ENCODE results near the gene EHMT1.
"Not testable (repeated sequence)": the region's sequence is repeated elsewhere in the genome, so short reads cannot be mapped to it uniquely, and the experiment has no call there.

Gene EHMT1

GRCh38 chr9:137733429-137733828 lies 114.6 kb downstream of the EHMT1 start:
- no peak overlapping the region for H3K4me3 ChIP-seq (ENCODE audit: low read length)
- no peaks in the 10 kb centered on the region for H3K27me3 ChIP-seq (ENCODE audit: insufficient read depth, low read length)
- no peaks in the 10 kb centered on the region for H3K4me1 ChIP-seq (ENCODE audit: insufficient read depth, low read length)
- no peak overlapping the region for H2AFZ ChIP-seq (ENCODE audit: low read depth, low read length)
- H3K9me3 ChIP-seq (ENCODE audit: low read length), result peaks cover 64% of the 10 kb centered on the region
- peaks cover 77% of the 10 kb centered on the region for H3K36me3 ChIP-seq (ENCODE audit: insufficient read depth, low read length)

- Histone ChIP-seq H3K4me3 (ENCODE audit: low read length) (no peak overlapping the region), H3K9me3 (ENCODE audit: low read length) (peaks cover 58% of the 10 kb centered on the region), H2AFZ (ENCODE audit: low read depth, low read length) (no peak overlapping the region), H3K36me3 (ENCODE audit: insufficient read depth, low read length) (peaks cover 70% of the 10 kb centered on the region), H3K27me3 (ENCODE audit: insufficient read depth, low read length) (no peaks in the 10 kb centered on the region), H3K4me1 (ENCODE audit: insufficient read depth, low read length) (no peaks in the 10 kb centered on the region)
Measured at GRCh38 chr9:137734181-137734580, 115.4 kb downstream of the EHMT1 start.

GRCh38 chr9:137738182-137738696 lies 119.4 kb downstream of the EHMT1 start:
- H3K4me1 ChIP-seq (ENCODE audit: insufficient read depth, low read length); H3K4me3 ChIP-seq (ENCODE audit: low read length); H2AFZ ChIP-seq (ENCODE audit: low read depth, low read length); H3K27me3 ChIP-seq (ENCODE audit: insufficient read depth, low read length): not testable (repeated sequence)
- Histone ChIP-seq H3K36me3 (ENCODE audit: insufficient read depth, low read length) (peaks cover 52% of the 10 kb centered on the region), H3K9me3 (ENCODE audit: low read length) (peaks cover 30% of the 10 kb centered on the region)

GRCh38 chr9:137738703-137739102 lies 119.9 kb downstream of the EHMT1 start:
- Histone ChIP-seq H3K4me1 (ENCODE audit: insufficient read depth, low read length) (no peaks in the 10 kb centered on the region), H3K9me3 (ENCODE audit: low read length) (peaks cover 27% of the 10 kb centered on the region), H3K36me3 (ENCODE audit: insufficient read depth, low read length) (peaks cover 53% of the 10 kb centered on the region)

GRCh38 chr9:137739371-137740309 lies 120.8 kb downstream of the EHMT1 start:
- H3K4me3 ChIP-seq (ENCODE audit: low read length), result no peak overlapping the region
- peaks cover 19% of the 10 kb centered on the region for H3K9me3 ChIP-seq (ENCODE audit: low read length)
- no peaks in the 10 kb centered on the region for H3K27me3 ChIP-seq (ENCODE audit: insufficient read depth, low read length)
- no peaks in the 10 kb centered on the region for H3K4me1 ChIP-seq (ENCODE audit: insufficient read depth, low read length)
- no peak overlapping the region for H2AFZ ChIP-seq (ENCODE audit: low read depth, low read length)
- H3K36me3 ChIP-seq (ENCODE audit: insufficient read depth, low read length), result peaks cover 48% of the 10 kb centered on the region

More at GRCh38 chr9:137738703-137739102, 119.9 kb downstream of the EHMT1 start:
- no peak overlapping the region for H3K4me3 ChIP-seq (ENCODE audit: low read length)
- no peaks in the 10 kb centered on the region for H3K27me3 ChIP-seq (ENCODE audit: insufficient read depth, low read length)
- no peak overlapping the region for H2AFZ ChIP-seq (ENCODE audit: low read depth, low read length)

GRCh38 chr9:137740312-137740711 lies 121.5 kb downstream of the EHMT1 start:
- Histone ChIP-seq H3K4me3 (ENCODE audit: low read length) (no peak overlapping the region), H3K36me3 (ENCODE audit: insufficient read depth, low read length) (peaks cover 49% of the 10 kb centered on the region), H3K27me3 (ENCODE audit: insufficient read depth, low read length) (no peaks in the 10 kb centered on the region), H3K4me1 (ENCODE audit: insufficient read depth, low read length) (no peaks in the 10 kb centered on the region), H3K9me3 (ENCODE audit: low read length) (peaks cover 14% of the 10 kb centered on the region), H2AFZ (ENCODE audit: low read depth, low read length) (no peak overlapping the region)

GRCh38 chr9:137741330-137741729 lies 122.5 kb downstream of the EHMT1 start:
- peaks cover 53% of the 10 kb centered on the region for H3K36me3 ChIP-seq (ENCODE audit: insufficient read depth, low read length)
- H3K4me3 ChIP-seq (ENCODE audit: low read length), result no peak overlapping the region
- no peaks in the 10 kb centered on the region for H3K4me1 ChIP-seq (ENCODE audit: insufficient read depth, low read length)
- no peaks in the 10 kb centered on the region for H3K27me3 ChIP-seq (ENCODE audit: insufficient read depth, low read length)
- H3K9me3 ChIP-seq (ENCODE audit: low read length), result peaks cover 9% of the 10 kb centered on the region
- no peak overlapping the region for H2AFZ ChIP-seq (ENCODE audit: low read depth, low read length)

GRCh38 chr9:137742698-137743097 lies 123.9 kb downstream of the EHMT1 start:
- Histone ChIP-seq H2AFZ (ENCODE audit: low read depth, low read length) (no peak overlapping the region), H3K4me3 (ENCODE audit: low read length) (no peak overlapping the region), H3K36me3 (ENCODE audit: insufficient read depth, low read length) (peaks cover 50% of the 10 kb centered on the region), H3K27me3 (ENCODE audit: insufficient read depth, low read length) (no peaks in the 10 kb centered on the region), H3K4me1 (ENCODE audit: insufficient read depth, low read length) (no peaks in the 10 kb centered on the region), H3K9me3 (ENCODE audit: low read length) (no peaks in the 10 kb centered on the region)

- peaks cover 54% of the 10 kb centered on the region for H3K36me3 ChIP-seq (ENCODE audit: insufficient read depth, low read length)
- no peak overlapping the region for H2AFZ ChIP-seq (ENCODE audit: low read depth, low read length)
- H3K27me3 ChIP-seq (ENCODE audit: insufficient read depth, low read length), result no peaks in the 10 kb centered on the region
- H3K4me3 ChIP-seq (ENCODE audit: low read length), result no peak overlapping the region
- no peaks in the 10 kb centered on the region for H3K4me1 ChIP-seq (ENCODE audit: insufficient read depth, low read length)
- H3K9me3 ChIP-seq (ENCODE audit: low read length), result no peaks in the 10 kb centered on the region
Measured at GRCh38 chr9:137743695-137744094, 124.9 kb downstream of the EHMT1 start.

- peaks cover 56% of the 10 kb centered on the region for H3K36me3 ChIP-seq (ENCODE audit: insufficient read depth, low read length)
- no peaks in the 10 kb centered on the region for H3K4me1 ChIP-seq (ENCODE audit: insufficient read depth, low read length)
- no peak overlapping the region for H3K4me3 ChIP-seq (ENCODE audit: low read length)
- no peaks in the 10 kb centered on the region for H3K27me3 ChIP-seq (ENCODE audit: insufficient read depth, low read length)
- H3K9me3 ChIP-seq (ENCODE audit: low read length), result no peaks in the 10 kb centered on the region
- no peak overlapping the region for H2AFZ ChIP-seq (ENCODE audit: low read depth, low read length)
Measured at GRCh38 chr9:137744632-137745183, 125.9 kb downstream of the EHMT1 start.

- no peaks in the 10 kb centered on the region for H3K9me3 ChIP-seq (ENCODE audit: low read length)
- H3K4me3 ChIP-seq (ENCODE audit: low read length), result no peak overlapping the region
- H2AFZ ChIP-seq (ENCODE audit: low read depth, low read length), result no peak overlapping the region
- H3K27me3 ChIP-seq (ENCODE audit: insufficient read depth, low read length), result no peaks in the 10 kb centered on the region
- no peaks in the 10 kb centered on the region for H3K4me1 ChIP-seq (ENCODE audit: insufficient read depth, low read length)
- peaks cover 53% of the 10 kb centered on the region for H3K36me3 ChIP-seq (ENCODE audit: insufficient read depth, low read length)
Measured at GRCh38 chr9:137745541-137745991, 126.8 kb downstream of the EHMT1 start.

GRCh38 chr9:137748311-137748710 lies 129.5 kb downstream of the EHMT1 start:
- H3K9me3 ChIP-seq (ENCODE audit: low read length), result peaks cover 6% of the 10 kb centered on the region
- no peak overlapping the region for H2AFZ ChIP-seq (ENCODE audit: low read depth, low read length)
- H3K4me1 ChIP-seq (ENCODE audit: insufficient read depth, low read length), result no peaks in the 10 kb centered on the region
- no peaks in the 10 kb centered on the region for H3K27me3 ChIP-seq (ENCODE audit: insufficient read depth, low read length)
- no peak overlapping the region for H3K4me3 ChIP-seq (ENCODE audit: low read length)
- peaks cover 63% of the 10 kb centered on the region for H3K36me3 ChIP-seq (ENCODE audit: insufficient read depth, low read length)

GRCh38 chr9:137748741-137749140 lies 129.9 kb downstream of the EHMT1 start:
- peaks cover 63% of the 10 kb centered on the region for H3K36me3 ChIP-seq (ENCODE audit: insufficient read depth, low read length)
- H3K4me1 ChIP-seq (ENCODE audit: insufficient read depth, low read length), result no peaks in the 10 kb centered on the region
- peaks cover 6% of the 10 kb centered on the region for H3K9me3 ChIP-seq (ENCODE audit: low read length)

More at GRCh38 chr9:137748741-137749140, 129.9 kb downstream of the EHMT1 start:
- no peak overlapping the region for H2AFZ ChIP-seq (ENCODE audit: low read depth, low read length)
- H3K4me3 ChIP-seq (ENCODE audit: low read length), result no peak overlapping the region
- no peaks in the 10 kb centered on the region for H3K27me3 ChIP-seq (ENCODE audit: insufficient read depth, low read length)
